Heart left ventricle (tissue), 13 donors: ENCODE data around the gene ADAM22.

Experiments used
- POLR2A ChIP-seq, 2 donors: fragments of 450-650 bp; IDR thresholded peaks; one replicate each; pipeline ENCODE4 v1.6.1; 2017; ENCODE audit warnings: antibody characterized with exemption in 2 of 2, mild to moderate bottlenecking in 2 of 2, moderate library complexity in 2 of 2
- TF ChIP-seq, protein P1 (sequence below), 12 donors: fragments of 200-600 bp; sonication (generic) in 4 of 12; IDR thresholded peaks; one replicate each; pipeline versions ENCODE4 v1.5.0 to v1.8.0; 2018 to 2022; ENCODE audit warnings: antibody characterized with exemption in 12 of 12, mild to moderate bottlenecking in 5 of 12
- donor health status: ischemic (EF 13 %, LVEDD 7.1; RV severe dilation, severe dysfunction).
- donor health status: DM: no; HTN: yes; CAD: no.
- donor health status: DM: no; HTN: no; CAD: no.
- donor health status: ischemic (EF 25% LVEDD 6.9; RV normal size, moderate dysfunction).
- donor health status: ischemic (EF 25% LVEDD 5.7; RV mildly dilated, moderate dysfunction).
- donor health status: ischemic (EF 35%, LVEDD 5.7; RV mildly dilated, moderate dysfunction).
- donor health status: nonischemic (EF 11% LVEDD 7.7; RV severe dilation, severe dysfunction).
- donor health status: DM: yes; HTN: yes; CAD: no.
- donor health status: PGD.
- donor health status: ischemic (EF 29% LVEDD 5.4; RV normal size, mild dysfunction).
- donor health status: nonischemic (EF 23%, LVEDD 6.1; RV moderate dilation, normal function).

DNA sequence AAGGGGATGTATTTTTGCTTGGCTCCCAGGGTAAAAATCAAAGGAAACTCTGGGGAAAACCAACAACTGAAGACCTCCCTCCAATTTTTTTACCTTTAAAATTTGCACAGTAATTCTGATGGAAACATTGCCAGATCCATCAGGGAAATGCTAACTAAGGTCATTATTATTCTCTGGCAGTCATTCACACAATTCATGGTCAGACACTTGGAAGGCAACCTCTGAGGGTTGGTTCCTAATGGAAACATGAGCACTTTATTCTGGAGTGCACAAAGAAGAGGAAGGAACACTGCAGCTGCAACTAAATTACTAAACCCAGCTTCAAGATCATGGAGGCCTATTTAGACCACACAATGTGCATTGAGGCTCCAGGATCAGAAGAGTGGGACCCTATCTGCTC, 251.6 kb downstream of the ADAM22 start:
- TF ChIP-seq, protein P1, sequence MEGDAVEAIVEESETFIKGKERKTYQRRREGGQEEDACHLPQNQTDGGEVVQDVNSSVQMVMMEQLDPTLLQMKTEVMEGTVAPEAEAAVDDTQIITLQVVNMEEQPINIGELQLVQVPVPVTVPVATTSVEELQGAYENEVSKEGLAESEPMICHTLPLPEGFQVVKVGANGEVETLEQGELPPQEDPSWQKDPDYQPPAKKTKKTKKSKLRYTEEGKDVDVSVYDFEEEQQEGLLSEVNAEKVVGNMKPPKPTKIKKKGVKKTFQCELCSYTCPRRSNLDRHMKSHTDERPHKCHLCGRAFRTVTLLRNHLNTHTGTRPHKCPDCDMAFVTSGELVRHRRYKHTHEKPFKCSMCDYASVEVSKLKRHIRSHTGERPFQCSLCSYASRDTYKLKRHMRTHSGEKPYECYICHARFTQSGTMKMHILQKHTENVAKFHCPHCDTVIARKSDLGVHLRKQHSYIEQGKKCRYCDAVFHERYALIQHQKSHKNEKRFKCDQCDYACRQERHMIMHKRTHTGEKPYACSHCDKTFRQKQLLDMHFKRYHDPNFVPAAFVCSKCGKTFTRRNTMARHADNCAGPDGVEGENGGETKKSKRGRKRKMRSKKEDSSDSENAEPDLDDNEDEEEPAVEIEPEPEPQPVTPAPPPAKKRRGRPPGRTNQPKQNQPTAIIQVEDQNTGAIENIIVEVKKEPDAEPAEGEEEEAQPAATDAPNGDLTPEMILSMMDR (IDR thresholded peaks at IDR 0.05), result no peak
- no peak for TF ChIP-seq POLR2A (IDR thresholded peaks at IDR 0.05)
